ENCODE data around the gene ZNF575. TPM values are rescaled to one million over a fixed set of nuclear protein-coding genes. Genes with fewer than 3 reads are reported as not detected.

The ZNF575 gene
- total RNA-seq, 1 donor from 2014 or later = 0.74 TPM

- Mint-ChIP-seq H3K27me3 (no peaks in the 10 kb centered on the region), H3K4me1 (ENCODE audit: low read depth) (no peaks in the 10 kb centered on the region), H3K9me3 (ENCODE audit: low read depth) (no peaks in the 10 kb centered on the region), H3K27ac (peak overlapping the region; percentile 58), H3K36me3 (ENCODE audit: insufficient read depth) (peaks cover 18% of the 10 kb centered on the region), H3K4me3 (ENCODE audit: low read depth) (no peak overlapping the region)
- no peak for DNase-seq (ENCODE audit: low spot score, unreplicated experiment)
- TF ChIP-seq, protein P1, sequence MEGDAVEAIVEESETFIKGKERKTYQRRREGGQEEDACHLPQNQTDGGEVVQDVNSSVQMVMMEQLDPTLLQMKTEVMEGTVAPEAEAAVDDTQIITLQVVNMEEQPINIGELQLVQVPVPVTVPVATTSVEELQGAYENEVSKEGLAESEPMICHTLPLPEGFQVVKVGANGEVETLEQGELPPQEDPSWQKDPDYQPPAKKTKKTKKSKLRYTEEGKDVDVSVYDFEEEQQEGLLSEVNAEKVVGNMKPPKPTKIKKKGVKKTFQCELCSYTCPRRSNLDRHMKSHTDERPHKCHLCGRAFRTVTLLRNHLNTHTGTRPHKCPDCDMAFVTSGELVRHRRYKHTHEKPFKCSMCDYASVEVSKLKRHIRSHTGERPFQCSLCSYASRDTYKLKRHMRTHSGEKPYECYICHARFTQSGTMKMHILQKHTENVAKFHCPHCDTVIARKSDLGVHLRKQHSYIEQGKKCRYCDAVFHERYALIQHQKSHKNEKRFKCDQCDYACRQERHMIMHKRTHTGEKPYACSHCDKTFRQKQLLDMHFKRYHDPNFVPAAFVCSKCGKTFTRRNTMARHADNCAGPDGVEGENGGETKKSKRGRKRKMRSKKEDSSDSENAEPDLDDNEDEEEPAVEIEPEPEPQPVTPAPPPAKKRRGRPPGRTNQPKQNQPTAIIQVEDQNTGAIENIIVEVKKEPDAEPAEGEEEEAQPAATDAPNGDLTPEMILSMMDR (IDR thresholded peaks at IDR 0.05; ENCODE audit: unreplicated experiment) = no peak
Observed at GRCh38 chr19:43560687-43561086, 27.7 kb downstream of the ZNF575 start.

DNA sequence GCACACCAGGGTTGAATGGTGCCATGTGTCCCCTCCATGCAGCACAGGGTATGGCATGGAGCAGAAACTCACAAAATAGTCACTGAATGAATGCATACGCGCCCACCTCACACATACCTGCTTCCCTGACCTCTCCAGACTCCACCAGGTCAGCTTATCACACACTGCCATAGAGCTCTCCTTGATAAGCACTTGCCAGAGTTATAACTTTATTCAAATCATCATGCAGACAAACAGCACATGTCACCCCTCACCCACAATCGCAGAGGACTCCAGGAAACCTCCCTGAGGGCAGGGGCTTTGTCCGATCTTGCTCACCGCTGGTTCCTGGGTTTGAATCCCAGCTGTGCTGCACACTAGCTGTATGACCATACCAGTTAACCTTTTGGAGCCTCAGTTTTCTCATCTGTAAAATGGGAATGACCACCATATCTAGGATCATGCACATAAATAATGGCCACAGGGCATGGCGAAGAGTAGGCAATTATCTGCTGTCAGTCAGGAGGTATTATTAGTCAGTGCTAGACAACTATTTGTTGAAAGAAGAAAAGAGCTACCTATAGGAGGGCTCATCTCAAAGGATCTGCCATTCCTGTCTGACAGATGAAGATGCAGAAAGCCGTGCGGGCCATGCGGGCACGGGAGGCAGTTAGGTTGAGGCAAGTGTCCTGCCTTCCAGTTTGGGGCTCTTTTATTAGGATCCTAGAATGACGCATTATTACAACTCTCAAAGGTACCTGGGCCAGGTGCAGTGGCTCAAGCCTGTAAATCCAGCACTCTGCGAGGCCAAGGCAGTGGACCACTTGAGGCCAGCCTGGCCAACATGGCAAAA, 28.4 kb downstream of the ZNF575 start:
- Mint-ChIP-seq H3K9me3 (ENCODE audit: low read depth) (no peaks in the 10 kb centered on the region), H3K4me3 (ENCODE audit: low read depth) (no peak overlapping the region), H3K4me1 (ENCODE audit: low read depth) (no peaks in the 10 kb centered on the region), H3K36me3 (ENCODE audit: insufficient read depth) (peaks cover 18% of the 10 kb centered on the region), H3K27ac (peak overlapping the region; percentile 58), H3K27me3 (no peaks in the 10 kb centered on the region)
- no peak for DNase-seq (ENCODE audit: low spot score, unreplicated experiment)
- TF ChIP-seq, protein P1 (IDR thresholded peaks at IDR 0.05; ENCODE audit: unreplicated experiment) = no peak

GRCh38 chr19:43562226-43562697, 29.3 kb downstream of the ZNF575 start:
- TF ChIP-seq, protein P1 (IDR thresholded peaks at IDR 0.05; ENCODE audit: unreplicated experiment) = no peak
- no peak overlapping the region for H3K4me3 Mint-ChIP-seq (ENCODE audit: low read depth)
- H3K27ac Mint-ChIP-seq = no peak overlapping the region
- no peaks in the 10 kb centered on the region for H3K4me1 Mint-ChIP-seq (ENCODE audit: low read depth)
- H3K27me3 Mint-ChIP-seq = no peaks in the 10 kb centered on the region
- no peaks in the 10 kb centered on the region for H3K9me3 Mint-ChIP-seq (ENCODE audit: low read depth)
- no peak for DNase-seq (ENCODE audit: low spot score, unreplicated experiment)
- peaks cover 19% of the 10 kb centered on the region for H3K36me3 Mint-ChIP-seq (ENCODE audit: insufficient read depth)

GRCh38 chr19:43562698-43563241, 29.8 kb downstream of the ZNF575 start:
- Mint-ChIP-seq H3K9me3 (ENCODE audit: low read depth) (no peaks in the 10 kb centered on the region), H3K27ac (no peak overlapping the region), H3K4me3 (ENCODE audit: low read depth) (no peak overlapping the region), H3K4me1 (ENCODE audit: low read depth) (no peaks in the 10 kb centered on the region), H3K36me3 (ENCODE audit: insufficient read depth) (peaks cover 19% of the 10 kb centered on the region), H3K27me3 (no peaks in the 10 kb centered on the region)
- no peak for DNase-seq (ENCODE audit: low spot score, unreplicated experiment)
- TF ChIP-seq, protein P1 (IDR thresholded peaks at IDR 0.05; ENCODE audit: unreplicated experiment) = no peak

DNA sequence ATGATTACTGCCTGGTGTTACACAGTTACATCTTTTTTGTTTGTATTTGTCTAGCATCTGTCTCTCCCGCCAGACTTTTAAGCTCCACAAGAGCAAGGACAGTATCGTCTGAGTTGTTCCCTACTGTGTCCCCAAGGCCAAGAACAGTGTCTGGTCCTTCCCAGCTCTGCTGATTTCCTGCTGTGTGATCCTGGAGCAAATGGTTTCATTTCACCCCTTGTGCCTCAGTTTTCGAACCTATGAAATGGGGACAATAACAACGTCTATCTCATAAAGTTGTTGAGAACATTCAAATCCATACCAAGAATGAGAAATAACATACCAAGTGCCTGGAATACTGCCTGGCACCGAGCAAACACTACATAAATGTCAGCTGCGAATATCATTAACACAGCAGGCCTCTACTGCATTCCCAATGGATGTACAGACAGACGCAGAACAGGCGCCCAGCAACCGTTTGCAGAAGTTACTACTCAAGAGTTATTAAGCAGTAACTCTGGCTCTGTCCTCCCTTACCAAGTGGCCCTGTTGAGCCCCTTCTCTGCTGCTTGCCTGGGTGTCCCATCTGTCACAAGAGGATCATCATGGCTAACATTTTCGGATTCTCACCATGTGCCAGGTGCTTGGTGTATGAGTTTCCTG, 30.9 kb downstream of the ZNF575 start:
- Mint-ChIP-seq H3K9me3 (ENCODE audit: low read depth) (no peaks in the 10 kb centered on the region), H3K36me3 (ENCODE audit: insufficient read depth) (peaks cover 19% of the 10 kb centered on the region), H3K4me3 (ENCODE audit: low read depth) (no peak overlapping the region), H3K27me3 (no peaks in the 10 kb centered on the region), H3K4me1 (ENCODE audit: low read depth) (no peaks in the 10 kb centered on the region), H3K27ac (no peak overlapping the region)
- TF ChIP-seq, protein P1 (IDR thresholded peaks at IDR 0.05; ENCODE audit: unreplicated experiment) = no peak
- no peak for DNase-seq (ENCODE audit: low spot score, unreplicated experiment)

Data from progenitor cell of endocrine pancreas (in vitro differentiated cells).